GM19324 (cell line): Measurements from ENCODE around the gene TNFRSF19.

Experiments
- ATAC-seq: cut with Tn5 transposase; IDR thresholded peaks from one replicate; pipeline ENCODE4 v1.9.1; 2021; ENCODE audit warnings: mild to moderate bottlenecking, moderate library complexity; ENCODE audit not compliant: unreplicated experiment, low FRiP score

Gene TNFRSF19

GRCh38 chr13:23623394-23623793 is 53.2 kb downstream of the TNFRSF19 start:
- no peak for ATAC-seq

- no peak for ATAC-seq
These were observed 56.5 kb downstream of the TNFRSF19 start for GRCh38 chr13:23626700-23627099.

- ATAC-seq: no peak
These were observed 57.2 kb downstream of the TNFRSF19 start for GRCh38 chr13:23627410-23627809.

- no peak for ATAC-seq
These were observed 58.0 kb downstream of the TNFRSF19 start for GRCh38 chr13:23628250-23628649.

GRCh38 chr13:23628765-23629565 is 58.8 kb downstream of the TNFRSF19 start:
- no peak for ATAC-seq

- no peak for ATAC-seq
These were observed 59.5 kb downstream of the TNFRSF19 start for GRCh38 chr13:23629566-23630272.

- ATAC-seq: no peak
These were observed 60.3 kb downstream of the TNFRSF19 start for GRCh38 chr13:23630349-23631093.

GRCh38 chr13:23631311-23632047 is 61.3 kb downstream of the TNFRSF19 start:
- ATAC-seq: no peak

- no peak for ATAC-seq
These were observed 61.9 kb downstream of the TNFRSF19 start for GRCh38 chr13:23632048-23632582.

GRCh38 chr13:23632741-23633140 is 62.5 kb downstream of the TNFRSF19 start:
- no peak for ATAC-seq

GRCh38 chr13:23634897-23635296 is 64.7 kb downstream of the TNFRSF19 start:
- ATAC-seq: no peak

- ATAC-seq: no peak
These were observed 66.1 kb downstream of the TNFRSF19 start for GRCh38 chr13:23636360-23636759.

GRCh38 chr13:23637829-23638228 is 67.6 kb downstream of the TNFRSF19 start:
- no peak for ATAC-seq

- ATAC-seq: no peak
These were observed 69.5 kb downstream of the TNFRSF19 start for GRCh38 chr13:23639674-23640073.

GRCh38 chr13:23642110-23642509 is 71.9 kb downstream of the TNFRSF19 start:
- no peak for ATAC-seq

- ATAC-seq: no peak
These were observed 73.3 kb downstream of the TNFRSF19 start for GRCh38 chr13:23643338-23644125.

GRCh38 chr13:23644126-23644419 is 73.9 kb downstream of the TNFRSF19 start:
- no peak for ATAC-seq

GRCh38 chr13:23644527-23645138 is 74.4 kb downstream of the TNFRSF19 start:
- ATAC-seq: no peak

GRCh38 chr13:23645851-23646250 is 75.6 kb downstream of the TNFRSF19 start:
- no peak for ATAC-seq
